ENCODE data around the gene LRRC17. TPM values are rescaled to one million over a fixed set of nuclear protein-coding genes. Genes with fewer than 3 reads are reported as not detected.

Gene LRRC17
- total RNA-seq (2014; rRNA removed; shearing (Covaris generic)) = 3.8 and 5.0 TPM in 2 replicates

GRCh38 chr7:102912742-102913141 is at the start of gene LRRC17:
LRRC17 (plus strand) TSS chr7:102913000; CDS start chr7:102933914, 20,914 bp downstream.

Other genes with a start within 250 kb of the LRRC17 start
- 5.3 and 7.0 TPM in 2 replicates for gene POLR2J2, start 241.3 kb upstream of the LRRC17 start, total RNA-seq (2014; rRNA removed; shearing (Covaris generic))
- 13.4 and 16.2 TPM in 2 replicates for gene FAM185A, start 164.0 kb upstream of the LRRC17 start, total RNA-seq (2014; rRNA removed; shearing (Covaris generic))
- gene FBXL13, start 161.8 kb downstream of the LRRC17 start, total RNA-seq (2014; rRNA removed; shearing (Covaris generic)) = 0.64 and 0.93 TPM in 2 replicates
- 28.5 and 31.9 TPM in 2 replicates for gene ARMC10, start 162.1 kb downstream of the LRRC17 start, total RNA-seq (2014; rRNA removed; shearing (Covaris generic))
- 4.5 TPM in 2 replicates for gene NAPEPLD, start 236.1 kb downstream of the LRRC17 start, total RNA-seq (2014; rRNA removed; shearing (Covaris generic))

All from A375 (cell line).